ENCODE measurements around the gene RAD51B. TPM values are rescaled to one million over a fixed set of nuclear protein-coding genes. Genes with fewer than 3 reads are reported as not detected.

RAD51B gene
- total and polyA plus RNA-seq, 9 of the 15 experiments (the other 6 are each of a cell fraction or from before 2014, with no cell fraction given), result 8.5 to 17.3 (median 11.3) TPM

DNA sequence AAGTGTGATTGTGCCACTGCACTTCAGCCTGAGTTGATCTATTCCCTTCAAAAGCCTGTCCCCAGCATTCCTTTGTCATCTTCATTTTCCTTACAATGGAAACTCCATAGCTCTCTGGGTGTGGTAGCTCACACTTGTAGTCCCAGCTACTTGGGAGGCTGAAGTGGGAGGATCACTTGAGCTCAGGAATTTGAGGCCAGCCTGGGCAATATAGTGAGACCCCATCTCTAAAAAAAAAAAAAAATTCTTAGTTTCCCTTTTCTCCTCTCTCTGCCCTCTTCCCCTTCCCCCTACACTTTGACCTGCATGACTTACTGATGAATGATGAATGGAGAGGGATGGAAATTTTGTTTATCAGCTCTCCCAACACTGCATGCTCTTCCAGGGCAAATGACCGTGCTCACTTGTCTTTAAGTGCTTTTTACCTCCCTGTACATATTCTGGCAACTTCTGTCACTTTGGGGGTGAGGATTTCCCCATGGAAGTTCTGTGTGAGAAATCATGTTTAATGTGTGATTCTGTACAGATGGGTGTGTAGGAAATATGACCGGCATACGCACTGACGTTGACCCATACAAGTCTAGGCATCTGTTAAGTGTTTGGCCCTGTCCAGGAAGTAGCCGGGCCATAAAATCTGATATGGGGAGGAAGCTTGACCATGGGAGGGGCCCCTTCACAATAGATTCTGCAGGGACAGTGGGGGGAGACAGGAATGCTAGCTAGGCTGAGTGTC is 907.9 kb downstream of the RAD51B start (continued):
- TF ChIP-seq MYC (IDR thresholded peaks at IDR 0.05; ENCODE audit: low read depth, low read length) (0 out of 2 replicates have a peak, but pooled peaks have one; percentile 13), MYC (CRISPR knock-in tag; IDR thresholded peaks at IDR 0.05; ENCODE audit: borderline replicate concordance, low read depth) (no peak), ZNF644 (tag; IDR thresholded peaks at IDR 0.05; ENCODE audit: low read depth) (0 out of 2 replicates have a peak, but pooled peaks have one; percentile 42), ZNF384 (IDR thresholded peaks at IDR 0.05; ENCODE audit: low read depth, low read length) (peak; percentile 12; the same call in 1 of the 2 replicates), ADNP (tag; IDR thresholded peaks at IDR 0.05) (0 out of 2 replicates have a peak, but pooled peaks have one; percentile 43), PCBP2 (IDR thresholded peaks at IDR 0.05; ENCODE audit: low read depth, low read length, poor library complexity, severe bottlenecking) (no peak), NR2C2 (CRISPR knock-in tag; IDR thresholded peaks at IDR 0.05) (no peak), NR2C2 (tag; IDR thresholded peaks at IDR 0.05) (peak; percentile 59; the same call in 1 of the 2 replicates), BDP1 (IDR thresholded peaks at IDR 0.05; ENCODE audit: insufficient read depth, insufficient read length) (no peak), FOS (IDR thresholded peaks at IDR 0.05; ENCODE audit: extremely low read depth, insufficient read length) (no peak), ZEB2 (IDR thresholded peaks at IDR 0.05) (no peak), ZNF444 (CRISPR knock-in tag; IDR thresholded peaks at IDR 0.05) (no peak), EP300 (IDR thresholded peaks at IDR 0.05; ENCODE audit: low read length) (peak; percentile 37; the same call in 1 of the 2 replicates), NR3C1 (CRISPR knock-in tag; IDR thresholded peaks at IDR 0.05) (no peak), TAL1 (IDR thresholded peaks at IDR 0.05) (peak; percentile 4; the same call in 1 of the 2 replicates), DPF2 (IDR thresholded peaks at IDR 0.05) (peak; percentile 63; the same call in 1 of the 2 replicates), ETV1 (tag; conservative IDR thresholded peaks at IDR 0.05; ENCODE audit: low read depth) (peak; percentile 69), POLR2H (tag; IDR thresholded peaks at IDR 0.05; ENCODE audit: low read depth) (0 out of 2 replicates have a peak, but pooled peaks have one; percentile 42), NR2C1 (IDR thresholded peaks at IDR 0.05) (0 out of 2 replicates have a peak, but pooled peaks have one; percentile 13), NR2C1 (tag; IDR thresholded peaks at IDR 0.05) (peak; percentile 37; the same call in 1 of the 2 replicates), SLC30A9 (CRISPR knock-in tag; IDR thresholded peaks at IDR 0.05) (no peak), GATA2 (CRISPR knock-in tag; IDR thresholded peaks at IDR 0.05) (no peak), ZSCAN29 (IDR thresholded peaks at IDR 0.05) (no peak), ELF1 (tag; IDR thresholded peaks at IDR 0.05) (peak; percentile 42; the same call in 1 of the 2 replicates), ARID1B (IDR thresholded peaks at IDR 0.05) (peak; percentile 40; the same call in 1 of the 2 replicates), GATAD2B (IDR thresholded peaks at IDR 0.05; ENCODE audit: borderline replicate concordance) (no peak)
- TF ChIP-seq, protein P1, sequence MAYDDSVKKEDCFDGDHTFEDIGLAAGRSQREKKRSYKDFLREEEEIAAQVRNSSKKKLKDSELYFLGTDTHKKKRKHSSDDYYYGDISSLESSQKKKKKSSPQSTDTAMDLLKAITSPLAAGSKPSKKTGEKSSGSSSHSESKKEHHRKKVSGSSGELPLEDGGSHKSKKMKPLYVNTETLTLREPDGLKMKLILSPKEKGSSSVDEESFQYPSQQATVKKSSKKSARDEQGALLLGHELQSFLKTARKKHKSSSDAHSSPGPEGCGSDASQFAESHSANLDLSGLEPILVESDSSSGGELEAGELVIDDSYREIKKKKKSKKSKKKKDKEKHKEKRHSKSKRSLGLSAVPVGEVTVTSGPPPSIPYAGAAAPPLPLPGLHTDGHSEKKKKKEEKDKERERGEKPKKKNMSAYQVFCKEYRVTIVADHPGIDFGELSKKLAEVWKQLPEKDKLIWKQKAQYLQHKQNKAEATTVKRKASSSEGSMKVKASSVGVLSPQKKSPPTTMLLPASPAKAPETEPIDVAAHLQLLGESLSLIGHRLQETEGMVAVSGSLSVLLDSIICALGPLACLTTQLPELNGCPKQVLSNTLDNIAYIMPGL (CRISPR knock-in tag; IDR thresholded peaks at IDR 0.05), result no peak
- TF ChIP-seq, protein P2, sequence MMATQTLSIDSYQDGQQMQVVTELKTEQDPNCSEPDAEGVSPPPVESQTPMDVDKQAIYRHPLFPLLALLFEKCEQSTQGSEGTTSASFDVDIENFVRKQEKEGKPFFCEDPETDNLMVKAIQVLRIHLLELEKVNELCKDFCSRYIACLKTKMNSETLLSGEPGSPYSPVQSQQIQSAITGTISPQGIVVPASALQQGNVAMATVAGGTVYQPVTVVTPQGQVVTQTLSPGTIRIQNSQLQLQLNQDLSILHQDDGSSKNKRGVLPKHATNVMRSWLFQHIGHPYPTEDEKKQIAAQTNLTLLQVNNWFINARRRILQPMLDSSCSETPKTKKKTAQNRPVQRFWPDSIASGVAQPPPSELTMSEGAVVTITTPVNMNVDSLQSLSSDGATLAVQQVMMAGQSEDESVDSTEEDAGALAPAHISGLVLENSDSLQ (IDR thresholded peaks at IDR 0.05), result peak; percentile 29

All from K562 (cell line).